Neutrophil (primary cell): ENCODE data around the gene EEFSEC.

Experiments
- H3K27ac ChIP-seq: fragments of 200-600 bp; sonication (generic); 2 replicates; pipeline ENCODE4 v1.5.1; 2016; ENCODE audit warnings: mild to moderate bottlenecking, moderate library complexity
- H3K27me3 ChIP-seq: fragments of 200-600 bp; sonication (generic); 2 replicates; pipeline ENCODE4 v1.6.0; 2016; ENCODE audit warnings: mild to moderate bottlenecking
- H3K36me3 ChIP-seq: fragments of 200-600 bp; sonication (generic); 2 replicates; pipeline ENCODE4 v1.5.1; 2017
- H3K4me1 ChIP-seq, 2 experiments: fragments of 200-600 bp in 1 of 2; sonication (generic) in 1 of 2; 1 replicate in 1 of 2; 2 replicates in 1 of 2; pipeline versions ENCODE4 v1.5.1 to v1.6.1; 2013 to 2016; ENCODE audit warnings: low read depth in 1 of 2, low read length in 1 of 2, mild to moderate bottlenecking in 1 of 2, moderate library complexity in 1 of 2; ENCODE audit not compliant: control insufficient read depth in 1 of 2, insufficient read depth in 1 of 2
- H3K4me3 ChIP-seq, 2 experiments: fragments of 200-600 bp in 1 of 2; sonication (generic) in 1 of 2; 1 replicate in 1 of 2; 2 replicates in 1 of 2; pipeline ENCODE4 v1.5.1; 2013 to 2016; ENCODE audit warnings: low read depth in 1 of 2, low read length in 1 of 2, mild to moderate bottlenecking in 1 of 2, moderate library complexity in 1 of 2
- H3K9me3 ChIP-seq: fragments of 200-600 bp; sonication (generic); 2 replicates; pipeline ENCODE4 v1.5.1; 2016
- CTCF ChIP-seq: fragments of 200-600 bp; sonication (generic); IDR thresholded peaks from 2 replicates; pipeline ENCODE4 v1.5.1; 2016; ENCODE audit warnings: antibody characterized with exemption

The EEFSEC gene

GRCh38 chr3:128188326-128188725, 35.0 kb downstream of the EEFSEC start:
- Histone ChIP-seq H3K27me3 (no peaks in the 10 kb centered on the region), H3K4me1 (peaks cover 0 to 7% of the 10 kb centered on the region in 2 experiments), H3K9me3 (no peaks in the 10 kb centered on the region), H3K27ac (no peak overlapping the region), H3K4me3 (no peak overlapping the region), H3K36me3 (no peaks in the 10 kb centered on the region)
- TF ChIP-seq CTCF, result no peak

GRCh38 chr3:128188956-128189355, 35.7 kb downstream of the EEFSEC start:
- Histone ChIP-seq H3K27ac (no peak overlapping the region), H3K36me3 (no peaks in the 10 kb centered on the region), H3K4me3 (no peak overlapping the region), H3K27me3 (no peaks in the 10 kb centered on the region), H3K4me1 (peaks cover 0 to 7% of the 10 kb centered on the region in 2 experiments), H3K9me3 (no peaks in the 10 kb centered on the region)
- TF ChIP-seq CTCF, result no peak

GRCh38 chr3:128190501-128190900, 37.2 kb downstream of the EEFSEC start:
- no peak for TF ChIP-seq CTCF
- Histone ChIP-seq H3K4me1 (peaks cover 0 to 8% of the 10 kb centered on the region in 2 experiments), H3K27ac (no peak overlapping the region)

GRCh38 chr3:128192131-128192530, 38.9 kb downstream of the EEFSEC start:
- H3K4me3 ChIP-seq, result no peak overlapping the region
- H3K27ac ChIP-seq, result no peak overlapping the region
- H3K9me3 ChIP-seq, result no peaks in the 10 kb centered on the region
- H3K36me3 ChIP-seq, result no peaks in the 10 kb centered on the region
- peaks cover 0 to 13% of the 10 kb centered on the region in 2 experiments for H3K4me1 ChIP-seq
- no peaks in the 10 kb centered on the region for H3K27me3 ChIP-seq
- TF ChIP-seq CTCF, result no peak

More at GRCh38 chr3:128190501-128190900, 37.2 kb downstream of the EEFSEC start:
- Histone ChIP-seq H3K27me3 (no peaks in the 10 kb centered on the region), H3K36me3 (no peaks in the 10 kb centered on the region), H3K9me3 (no peaks in the 10 kb centered on the region), H3K4me3 (no peak overlapping the region)

GRCh38 chr3:128193168-128193567, 39.9 kb downstream of the EEFSEC start:
- no peaks in the 10 kb centered on the region for H3K36me3 ChIP-seq
- no peaks in the 10 kb centered on the region for H3K27me3 ChIP-seq
- H3K9me3 ChIP-seq, result no peaks in the 10 kb centered on the region
- TF ChIP-seq CTCF, result no peak
- H3K27ac ChIP-seq, result no peak overlapping the region
- H3K4me1 ChIP-seq, result peaks cover 0 to 13% of the 10 kb centered on the region in 2 experiments
- no peak overlapping the region for H3K4me3 ChIP-seq

GRCh38 chr3:128194843-128195242, 41.6 kb downstream of the EEFSEC start:
- peaks cover 0 to 13% of the 10 kb centered on the region in 2 experiments for H3K4me1 ChIP-seq
- H3K27ac ChIP-seq, result no peak overlapping the region
- no peaks in the 10 kb centered on the region for H3K27me3 ChIP-seq
- H3K4me3 ChIP-seq, result no peak overlapping the region
- H3K36me3 ChIP-seq, result no peaks in the 10 kb centered on the region
- H3K9me3 ChIP-seq, result no peaks in the 10 kb centered on the region
- no peak for TF ChIP-seq CTCF
